GM21390 (cell line): ENCODE data around the gene KBTBD4.
A peak's percentile ranks its signal among the peaks of the same experiment; 100 is the strongest.
"Not testable (repeated sequence)": the region's sequence is repeated elsewhere in the genome, so short reads cannot be mapped to it uniquely, and the experiment has no call there.

Experiments
- ATAC-seq: cut with Tn5 transposase; IDR thresholded peaks from one replicate; pipeline ENCODE4 v1.9.1; 2021; ENCODE audit not compliant: unreplicated experiment

KBTBD4 gene

DNA sequence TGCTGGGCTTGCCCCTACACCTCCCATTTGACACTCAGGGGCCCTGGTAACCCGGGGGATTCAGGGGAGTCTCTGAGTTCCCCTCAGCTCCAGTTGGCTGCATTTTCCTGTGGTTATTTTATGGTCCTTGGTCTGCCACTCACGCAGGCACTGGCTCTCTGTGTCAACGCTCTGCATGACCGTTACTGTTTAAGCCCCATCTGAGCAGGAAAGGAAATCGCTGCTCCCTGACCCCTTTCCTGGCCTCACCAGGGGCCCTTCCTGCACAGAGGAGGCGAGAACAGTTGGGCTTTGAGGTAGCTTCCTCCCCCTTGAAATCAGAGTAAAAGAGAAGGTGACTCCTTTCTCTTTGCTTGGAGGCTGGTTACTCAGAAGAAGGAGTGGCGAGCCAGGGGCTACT lies 13.0 kb upstream of the KBTBD4 start:
- ATAC-seq = no peak

DNA sequence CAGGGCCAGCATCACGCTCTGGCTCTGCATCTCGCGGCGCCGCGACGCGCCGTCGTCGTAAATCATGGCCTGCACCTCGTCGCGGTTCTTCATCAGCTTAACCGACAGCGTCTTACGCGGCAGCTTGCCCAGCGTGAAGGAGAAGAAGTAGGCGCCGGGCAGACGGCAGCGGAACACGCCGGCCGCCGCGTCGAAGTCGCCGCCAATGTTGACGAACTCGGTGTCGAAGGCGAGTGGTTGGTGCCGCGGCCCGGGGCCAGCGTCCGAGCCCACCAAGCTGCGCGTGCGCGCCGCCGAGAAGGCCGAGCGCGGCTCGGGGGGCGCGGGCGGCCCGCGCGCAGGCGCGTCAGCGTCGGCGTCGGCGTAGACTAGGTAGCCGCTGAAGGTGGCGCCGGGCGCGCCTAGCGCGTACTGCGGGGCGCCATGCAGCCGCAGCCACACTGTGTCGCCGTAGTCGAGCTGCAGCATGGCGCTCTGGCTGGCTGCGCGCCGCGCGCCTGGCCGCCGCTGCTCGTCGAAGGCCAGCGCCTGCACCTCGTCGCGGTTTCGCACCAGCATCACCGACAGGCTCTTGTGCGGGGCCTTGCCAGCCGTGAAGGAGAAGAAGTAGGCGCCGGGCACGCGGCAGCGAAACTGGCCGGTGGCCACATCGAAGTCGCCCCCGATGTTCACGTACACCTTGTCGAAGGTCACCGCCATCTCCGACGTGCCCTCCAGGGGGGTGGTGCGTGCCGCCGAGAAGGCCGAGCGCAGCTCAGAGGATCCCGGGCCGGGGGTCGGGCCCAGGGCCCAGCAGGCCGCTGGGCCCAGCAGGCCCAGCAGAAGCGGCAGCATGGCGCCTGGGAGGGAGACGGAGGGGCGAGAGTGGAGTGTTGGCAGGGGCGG lies 11.4 kb upstream of the KBTBD4 start:
- no peak for ATAC-seq

DNA sequence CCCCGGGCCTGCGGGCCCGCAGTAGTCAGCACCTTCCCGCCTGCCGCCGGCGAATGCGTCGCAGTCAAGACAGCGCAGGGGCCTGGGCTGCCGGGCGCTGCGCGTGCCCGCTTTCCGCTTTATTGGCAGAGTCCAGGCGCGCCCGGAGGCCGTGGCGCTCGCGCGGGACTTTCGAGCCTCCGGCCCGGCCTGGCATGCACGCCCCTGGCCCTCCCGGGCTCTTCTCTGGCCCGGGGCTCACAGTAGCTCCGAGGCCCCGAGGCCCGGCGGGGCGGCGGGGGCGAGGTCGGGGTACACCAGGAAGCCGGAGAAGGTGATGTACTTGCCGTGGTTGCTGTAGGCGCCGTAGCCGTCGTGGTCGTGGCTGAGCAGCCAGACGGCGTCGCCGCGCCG lies 10.8 kb upstream of the KBTBD4 start:
- no peak for ATAC-seq

GRCh38 chr11:47589118-47589517 lies 10.3 kb upstream of the KBTBD4 start:
- ATAC-seq = no peak

GRCh38 chr11:47587723-47588326 lies 9.1 kb upstream of the KBTBD4 start:
- no peak for ATAC-seq

- no peak for ATAC-seq
These were observed 8.4 kb upstream of the KBTBD4 start for GRCh38 chr11:47587039-47587716.

DNA sequence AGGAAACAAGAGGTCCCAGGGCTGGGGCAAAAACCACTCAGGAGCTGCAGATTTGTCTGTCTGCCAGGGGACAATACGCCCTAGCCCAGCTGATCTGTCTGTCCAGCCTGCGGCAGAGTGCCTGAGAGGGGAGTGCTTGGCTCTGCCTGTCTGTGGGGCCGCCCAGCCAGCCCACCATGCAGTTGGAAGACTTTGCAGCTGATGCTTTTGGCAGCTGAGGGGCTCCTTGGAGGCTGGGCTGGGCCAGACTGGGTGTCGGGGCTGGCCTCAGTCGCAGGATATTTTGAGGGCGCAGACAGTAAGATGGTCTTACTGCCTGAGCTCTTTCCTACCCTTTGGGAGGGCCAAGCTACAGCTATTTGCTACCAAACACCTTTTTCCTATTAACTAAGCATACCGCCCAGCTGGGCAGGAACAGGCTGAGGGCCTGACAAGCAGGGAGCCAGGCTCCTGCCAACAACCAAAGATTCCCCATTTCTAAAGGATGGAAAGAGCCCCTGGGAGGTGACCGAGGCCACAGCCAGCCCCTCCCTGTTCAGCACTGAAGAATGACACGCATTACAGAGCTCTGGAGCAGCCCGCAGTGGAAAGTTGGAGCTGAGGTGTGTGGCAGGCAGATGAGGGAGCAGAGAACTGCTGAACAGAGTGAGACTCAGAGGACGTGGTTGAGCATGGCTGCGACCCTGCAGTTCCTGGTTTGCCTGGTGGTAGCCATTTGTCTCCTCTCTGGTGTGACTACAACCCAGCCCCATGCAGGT lies 7.5 kb upstream of the KBTBD4 start, which contains the start of gene FAM180B:
TSS of gene FAM180B (plus strand) at position 581 of the 758 bp plus-strand sequence. CDS start at position 672, 91 bp downstream.
- no peak for ATAC-seq

GRCh38 chr11:47583844-47584243 lies 5.1 kb upstream of the KBTBD4 start:
- ATAC-seq = no peak

- no peak for ATAC-seq
These were observed 1.2 kb downstream of the KBTBD4 start for GRCh38 chr11:47577460-47578041.

- no peak for ATAC-seq
These were observed 5.4 kb downstream of the KBTBD4 start for GRCh38 chr11:47573321-47573720.

- ATAC-seq = no peak
These were observed 6.0 kb downstream of the KBTBD4 start for GRCh38 chr11:47572715-47573255.

DNA sequence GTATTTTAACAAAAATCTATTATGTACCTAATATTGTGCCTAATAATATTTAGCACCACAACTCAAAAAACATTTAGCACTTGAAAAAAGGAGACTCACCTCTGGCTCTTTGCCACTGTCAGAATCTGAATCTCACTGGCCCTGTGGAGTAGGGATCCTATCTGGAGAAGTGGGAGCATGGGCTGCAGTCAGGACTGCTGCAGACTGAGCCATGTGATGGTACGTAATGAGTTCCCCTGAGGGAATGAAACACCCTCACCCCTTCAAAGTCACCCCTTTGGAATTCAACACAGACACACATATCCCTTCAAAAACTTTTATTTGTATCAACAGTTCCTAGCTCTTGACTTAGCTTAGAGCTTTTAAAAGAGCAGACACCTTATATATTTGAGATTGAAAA lies 6.9 kb downstream of the KBTBD4 start:
- ATAC-seq = no peak

GRCh38 chr11:47571357-47571729 lies 7.4 kb downstream of the KBTBD4 start:
- ATAC-seq = no peak

GRCh38 chr11:47570651-47571356 lies 8.0 kb downstream of the KBTBD4 start:
- ATAC-seq = no peak

GRCh38 chr11:47569646-47570045 lies 9.1 kb downstream of the KBTBD4 start:
- ATAC-seq = no peak

DNA sequence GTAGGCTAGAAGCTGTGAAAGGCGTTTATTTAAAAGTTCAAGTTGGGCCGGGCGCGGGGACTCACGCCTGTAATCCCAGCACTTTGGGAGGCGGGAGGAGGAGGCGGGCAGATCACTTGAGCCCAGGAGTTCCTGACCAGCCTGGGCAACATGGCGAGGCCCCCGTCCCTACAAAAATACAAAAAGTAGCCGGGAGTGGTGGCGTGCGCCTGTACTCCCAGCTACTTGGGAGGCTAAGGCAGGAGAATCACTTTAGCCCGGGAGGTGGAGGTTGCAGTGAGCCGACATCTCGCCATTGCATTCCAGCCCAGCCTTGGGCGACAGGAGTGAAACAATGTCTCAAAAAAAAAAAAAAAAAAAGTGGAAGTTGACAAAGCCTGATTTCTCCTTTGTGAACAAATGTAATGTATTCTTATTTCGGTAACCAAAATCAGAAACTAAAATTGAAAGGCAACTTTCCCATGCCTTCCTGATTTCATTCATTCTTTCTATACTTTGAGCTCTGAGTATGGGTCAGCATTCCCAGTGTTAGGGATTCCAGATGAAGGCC lies 12.5 kb downstream of the KBTBD4 start:
- peak; percentile 16 for ATAC-seq

DNA sequence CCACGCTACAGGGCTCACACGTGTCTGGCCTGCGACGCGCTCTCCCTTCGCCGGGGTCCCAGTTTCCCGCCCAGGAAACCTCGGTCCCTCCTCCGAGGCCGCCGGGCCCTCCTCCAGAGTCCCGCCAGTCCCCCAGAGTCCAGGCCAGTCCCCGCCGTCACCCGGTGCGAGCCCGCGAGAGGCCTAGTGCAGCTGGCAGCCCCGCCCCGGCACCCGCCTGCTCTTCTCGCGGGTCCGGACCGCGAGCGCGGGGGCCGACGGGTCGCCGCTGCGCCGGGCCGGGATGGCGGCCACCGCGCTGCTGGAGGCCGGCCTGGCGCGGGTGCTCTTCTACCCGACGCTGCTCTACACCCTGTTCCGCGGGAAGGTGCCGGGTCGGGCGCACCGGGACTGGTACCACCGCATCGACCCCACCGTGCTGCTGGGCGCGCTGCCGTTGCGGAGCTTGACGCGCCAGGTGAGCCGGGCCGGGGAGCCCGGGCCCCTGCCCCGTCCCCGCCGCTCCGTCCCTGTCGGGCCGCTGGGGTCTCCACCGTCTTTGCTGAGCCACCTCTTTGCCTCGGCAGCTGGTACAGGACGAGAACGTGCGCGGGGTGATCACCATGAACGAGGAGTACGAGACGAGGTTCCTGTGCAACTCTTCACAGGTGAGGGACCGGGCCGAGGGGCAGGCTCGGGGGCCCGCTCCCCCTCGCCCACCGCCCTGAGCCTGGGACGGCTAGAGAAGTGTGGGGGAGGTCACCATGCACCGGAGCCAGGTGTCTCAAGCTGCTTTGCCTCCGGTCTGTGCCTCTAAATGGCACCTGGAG lies 13.2 kb downstream of the KBTBD4 start, which contains the start of gene PTPMT1:
TSS of gene PTPMT1 (plus strand) at position 260 of the 809 bp plus-strand sequence. CDS start at position 284, 24 bp downstream.
- peak; percentile 88 for ATAC-seq

GRCh38 chr11:47564933-47565339 lies 13.8 kb downstream of the KBTBD4 start:
- ATAC-seq = no peak

- ATAC-seq = not testable (repeated sequence)
These were observed 14.4 kb downstream of the KBTBD4 start for GRCh38 chr11:47564366-47564765.
